Neural cell (in vitro differentiated cells): ENCODE measurements around the gene DENND1A. TPM values are rescaled to one million over a fixed set of nuclear protein-coding genes. Genes with fewer than 3 reads are reported as not detected.

Source experiments
- H2AFZ ChIP-seq: fragments of 200-600, 300-800 bp; sonication (generic), shearing (Covaris generic); 2 replicates; pipeline ENCODE4 v1.6.0; 2014; ENCODE audit warnings: low read depth, mild to moderate bottlenecking, antibody characterized with exemption, low read length, moderate library complexity
- H3F3A ChIP-seq: fragments of 200-600 bp; shearing (Covaris generic); 2 replicates; pipeline ENCODE4 v1.6.1; 2016; ENCODE audit warnings: mild to moderate bottlenecking, moderate library complexity, mixed read lengths, antibody characterized with exemption, low read length; ENCODE audit not compliant: insufficient read depth, poor library complexity, severe bottlenecking
- H3K27ac ChIP-seq: fragments of 200-600, 300-800 bp; sonication (generic), shearing (Covaris generic); 2 replicates; pipeline ENCODE4 v1.5.1; 2014; ENCODE audit warnings: mild to moderate bottlenecking, low read length, moderate library complexity
- H3K27me3 ChIP-seq: fragments of 300-800, 200-600 bp; sonication (generic), shearing (Covaris generic); 2 replicates; pipeline ENCODE4 v1.6.0; 2014; ENCODE audit warnings: mild to moderate bottlenecking, low read depth, low read length, moderate library complexity; ENCODE audit not compliant: insufficient read depth
- H3K36me3 ChIP-seq: fragments of 300-800, 200-600 bp; sonication (generic), shearing (Covaris generic); 2 replicates; pipeline ENCODE4 v1.5.1; 2014; ENCODE audit warnings: mild to moderate bottlenecking, antibody characterized with exemption, low read length, moderate library complexity; ENCODE audit not compliant: insufficient read depth
- H3K4me2 ChIP-seq: fragments of 300-800, 200-600 bp; sonication (generic), shearing (Covaris generic); 2 replicates; pipeline ENCODE4 v1.6.0; 2014; ENCODE audit warnings: mild to moderate bottlenecking, low read length
- H3K4me3 ChIP-seq: fragments of 300-800, 200-600 bp; sonication (generic), shearing (Covaris generic); 2 replicates; pipeline ENCODE4 v1.5.1; 2014; ENCODE audit warnings: mild to moderate bottlenecking, low read length, moderate library complexity
- H3K79me2 ChIP-seq: fragments of 200-600 bp; shearing (Covaris generic); replicated peaks from 2 replicates; pipeline ENCODE4 v1.6.0; 2014; ENCODE audit warnings: mild to moderate bottlenecking, low read length, moderate library complexity; ENCODE audit not compliant: insufficient read depth
- H3K9ac ChIP-seq: fragments of 300-800, 200-600 bp; sonication (generic), shearing (Covaris generic); 2 replicates; pipeline ENCODE4 v1.6.1; 2016; ENCODE audit warnings: mild to moderate bottlenecking, low read length, mixed read lengths
- H3K9me2 ChIP-seq: fragments of 200-600 bp; shearing (Covaris generic); 2 replicates; pipeline ENCODE4 v1.6.1; 2016; ENCODE audit warnings: mild to moderate bottlenecking, low read length, mixed read lengths; ENCODE audit not compliant: insufficient read depth
- H3K9me3 ChIP-seq: fragments of 200-600, 300-800 bp; sonication (generic), shearing (Covaris generic); 2 replicates; pipeline ENCODE4 v1.6.1; 2016; ENCODE audit warnings: mild to moderate bottlenecking, mixed run types, low read length, moderate library complexity, mixed read lengths
- H4K20me1 ChIP-seq: fragments of 200-600 bp; shearing (Covaris generic); 2 replicates; pipeline ENCODE4 v1.6.1; 2016; ENCODE audit warnings: mild to moderate bottlenecking, mixed run types; ENCODE audit not compliant: insufficient read depth
- CTCF ChIP-seq: fragments of 450-650 bp; IDR thresholded peaks from 2 replicates; pipeline ENCODE4 v1.5.1; 2014; ENCODE audit warnings: antibody characterized with exemption, mild to moderate bottlenecking, moderate library complexity; ENCODE audit not compliant: poor library complexity, severe bottlenecking
- EP300 ChIP-seq: fragments of 450-650 bp; conservative IDR thresholded peaks from 2 replicates; pipeline ENCODE4 v1.6.1; 2014; ENCODE audit warnings: antibody characterized with exemption, mild to moderate bottlenecking, moderate library complexity; ENCODE audit not compliant: poor library complexity, severe bottlenecking
- EZH2 ChIP-seq: fragments of 200-600, 300-800 bp; shearing (Covaris generic), sonication (generic); IDR thresholded peaks from 2 replicates; pipeline ENCODE4 v1.6.1; 2014; ENCODE audit warnings: antibody characterized with exemption, low read length, borderline replicate concordance, mild to moderate bottlenecking; ENCODE audit not compliant: insufficient read depth, poor library complexity, severe bottlenecking
- MXI1 ChIP-seq: fragments of 450-650 bp; conservative IDR thresholded peaks from 2 replicates; pipeline ENCODE4 v1.6.1; 2014; ENCODE audit warnings: antibody characterized with exemption, mild to moderate bottlenecking; ENCODE audit not compliant: poor library complexity, severe bottlenecking
- POLR2AphosphoS5 ChIP-seq: IDR thresholded peaks from 2 replicates; pipeline ENCODE4 v1.6.1; 2012
- RAD21 ChIP-seq: fragments of 450-650 bp; conservative IDR thresholded peaks from 2 replicates; pipeline ENCODE4 v1.6.1; 2014; ENCODE audit warnings: antibody characterized with exemption, mild to moderate bottlenecking, moderate library complexity
- REST ChIP-seq: IDR thresholded peaks from 2 replicates; pipeline ENCODE4 v1.6.1; 2012; ENCODE audit warnings: borderline replicate concordance
- SMC3 ChIP-seq: fragments of 450-650 bp; conservative IDR thresholded peaks from 2 replicates; pipeline ENCODE4 v1.6.1; 2014; ENCODE audit warnings: antibody characterized with exemption, mild to moderate bottlenecking, moderate library complexity; ENCODE audit not compliant: poor library complexity
- TAF1 ChIP-seq: IDR thresholded peaks from 2 replicates; pipeline ENCODE4 v1.6.1; 2012; ENCODE audit warnings: low read depth
- polyA plus RNA-seq: library from polyadenylated mRNA; depleted of rRNA; stranded (reverse); fragments of >200 nt; gene quantifications from 2 replicates; pipeline ENCODE4 v1.2.3, GENCODE V29; 2014

Gene DENND1A
- polyA plus RNA-seq, 1 donor from 2014 or later, result 2.3 TPM

DNA sequence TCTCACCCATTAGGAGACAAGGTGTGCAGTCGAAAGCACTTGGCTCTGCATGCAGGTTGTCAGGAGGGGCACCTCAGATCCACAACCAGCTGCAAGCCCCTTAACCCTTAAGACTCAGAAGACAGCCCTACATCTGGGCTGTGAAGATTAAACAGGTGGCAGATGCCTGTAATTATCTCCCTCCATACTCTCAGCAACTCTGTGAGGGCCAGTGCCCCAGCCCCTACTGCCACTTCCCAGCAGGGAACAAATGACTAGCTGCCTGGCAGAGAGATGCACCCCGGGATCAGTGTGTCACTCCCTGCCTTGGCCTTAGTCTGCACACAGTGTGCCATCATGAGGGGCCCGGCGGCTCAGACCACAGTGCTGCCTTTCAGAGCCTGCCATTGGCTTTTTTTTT is 532.0 kb downstream of the DENND1A start:
- Histone ChIP-seq H3K9ac (no peak overlapping the region), H3F3A (no peaks in the 10 kb centered on the region), H2AFZ (no peak overlapping the region), H3K36me3 (no peaks in the 10 kb centered on the region), H3K27ac (no peak overlapping the region), H3K9me2 (no peaks in the 10 kb centered on the region), H3K9me3 (peaks cover 2% of the 10 kb centered on the region), H3K4me3 (no peak overlapping the region), H3K27me3 (no peaks in the 10 kb centered on the region), H4K20me1 (no peaks in the 10 kb centered on the region), H3K4me2 (no peak overlapping the region), H3K79me2 (no peaks in the 10 kb centered on the region)
- TF ChIP-seq SMC3, result no peak
- TF ChIP-seq REST, result no peak
- no peak for TF ChIP-seq TAF1
- no peak for TF ChIP-seq EP300
- TF ChIP-seq RAD21, result no peak
- no peak for TF ChIP-seq MXI1
- no peak for TF ChIP-seq CTCF
- no peak for TF ChIP-seq POLR2AphosphoS5
- TF ChIP-seq EZH2, result no peak

- Histone ChIP-seq H3K4me2 (no peak overlapping the region), H4K20me1 (no peaks in the 10 kb centered on the region), H3K9ac (no peak overlapping the region), H3K36me3 (no peaks in the 10 kb centered on the region), H3K4me3 (no peak overlapping the region), H3F3A (no peaks in the 10 kb centered on the region), H3K27me3 (no peaks in the 10 kb centered on the region), H2AFZ (no peak overlapping the region), H3K27ac (no peak overlapping the region), H3K79me2 (no peaks in the 10 kb centered on the region), H3K9me3 (peaks cover 3% of the 10 kb centered on the region), H3K9me2 (no peaks in the 10 kb centered on the region)
- TF ChIP-seq TAF1, result no peak
- no peak for TF ChIP-seq SMC3
- TF ChIP-seq RAD21, result no peak
- no peak for TF ChIP-seq REST
- TF ChIP-seq EP300, result no peak
- TF ChIP-seq CTCF, result no peak
- TF ChIP-seq MXI1, result no peak
- no peak for TF ChIP-seq EZH2
- no peak for TF ChIP-seq POLR2AphosphoS5
Measured at GRCh38 chr9:123395689-123396511, 534.0 kb downstream of the DENND1A start.
